Stimulated activated CD4-positive, alpha-beta T cell treated with anti-CD3 and anti-CD28 coated beads, Interleukin-15, amount 100 ng/mL, for 1 hour (primary cell): ENCODE measurements around the gene GDPD3.

ENCODE experiments used
- DNase-seq, 2 donors: peaks; one replicate each; pipeline ENCODE4 v3.0.0-alpha.2; 2020; ENCODE audit warnings: low read depth in 1 of 2, low spot score in 1 of 2

Gene GDPD3

DNA sequence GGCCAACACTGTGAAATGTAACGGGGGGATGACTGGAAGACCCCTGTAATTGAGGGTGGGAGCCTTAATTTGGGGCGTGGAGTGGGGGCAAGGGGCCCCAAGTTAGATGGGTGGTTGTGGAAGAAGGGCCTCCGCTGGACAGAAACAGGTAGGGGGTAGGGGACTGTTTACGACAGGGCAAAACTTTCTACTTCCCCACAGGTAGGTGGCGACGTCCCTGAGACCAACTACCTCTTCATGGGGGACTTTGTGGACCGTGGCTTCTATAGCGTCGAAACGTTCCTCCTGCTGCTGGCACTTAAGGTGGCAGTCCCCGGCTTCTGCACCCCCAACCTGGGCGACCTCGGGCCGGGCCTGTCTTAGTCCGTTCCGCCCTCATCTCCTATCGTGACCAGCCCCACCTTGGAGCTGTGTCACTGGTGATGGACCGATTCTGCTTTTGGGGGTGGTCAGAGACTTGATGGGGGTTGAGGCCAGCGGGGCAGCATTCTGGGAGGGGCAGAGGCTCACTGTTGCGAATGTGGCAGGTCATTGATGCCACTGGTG lies 30.7 kb downstream of the GDPD3 start:
- no peak for DNase-seq

DNA sequence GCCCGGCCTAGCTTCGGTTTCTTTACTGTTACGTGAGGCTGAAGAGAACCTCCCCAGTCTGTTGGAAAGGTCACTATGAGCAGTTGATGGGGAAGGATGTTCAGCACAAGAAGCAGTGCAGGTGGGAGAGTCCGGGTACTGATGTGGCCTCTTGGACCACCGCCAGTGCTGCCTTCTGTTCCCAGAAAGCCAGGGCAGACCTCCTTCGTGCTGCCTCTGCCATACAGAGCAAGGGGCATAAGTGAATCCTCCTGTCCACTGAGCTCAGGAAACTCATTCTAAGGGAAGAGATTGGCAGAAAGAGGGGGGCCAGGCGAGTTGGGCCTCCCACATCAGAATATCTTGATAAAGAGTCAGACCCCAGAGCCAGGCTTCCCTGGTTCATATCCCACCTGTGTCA lies 33.9 kb downstream of the GDPD3 start:
- DNase-seq: no peak

DNA sequence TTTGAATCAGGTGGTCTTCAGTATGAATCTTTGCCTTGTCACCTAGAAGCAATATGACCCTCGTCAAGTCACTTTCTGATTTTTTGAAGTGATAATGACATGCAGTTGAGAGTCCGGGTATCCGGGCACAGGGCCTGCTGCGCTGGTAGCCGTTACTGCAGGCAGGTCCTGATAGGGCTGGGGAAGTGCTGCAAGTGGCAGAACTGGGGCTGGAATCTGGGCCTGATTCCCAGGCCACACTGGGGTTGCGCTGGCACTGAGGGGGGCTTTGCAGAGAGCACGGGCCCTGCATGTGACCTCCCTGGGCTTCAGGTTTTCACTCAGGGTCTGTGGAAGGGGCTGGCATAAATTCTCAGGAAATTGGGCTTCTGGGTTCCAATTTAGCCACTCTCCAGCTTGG lies 34.6 kb downstream of the GDPD3 start:
- no peak for DNase-seq

DNA sequence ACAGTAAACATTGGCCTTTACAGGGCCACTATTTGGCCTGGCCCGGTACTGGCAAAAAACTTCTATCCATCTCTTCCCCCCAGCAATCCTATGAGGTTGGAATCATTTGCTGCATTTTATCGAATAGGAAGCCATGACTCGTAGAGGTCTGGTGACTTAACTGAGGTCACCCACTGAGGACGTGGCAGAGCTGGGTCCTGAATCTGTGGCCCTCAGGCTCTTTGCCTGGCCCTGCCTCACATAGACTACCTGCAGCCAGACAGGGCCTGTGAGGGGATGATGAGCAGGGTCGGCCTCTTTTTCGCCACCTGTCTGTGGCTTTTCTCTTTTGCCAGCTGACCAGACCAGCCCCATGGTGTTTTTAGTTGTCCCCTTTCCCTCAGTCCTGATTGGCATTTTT lies 35.7 kb downstream of the GDPD3 start:
- no peak for DNase-seq

DNA sequence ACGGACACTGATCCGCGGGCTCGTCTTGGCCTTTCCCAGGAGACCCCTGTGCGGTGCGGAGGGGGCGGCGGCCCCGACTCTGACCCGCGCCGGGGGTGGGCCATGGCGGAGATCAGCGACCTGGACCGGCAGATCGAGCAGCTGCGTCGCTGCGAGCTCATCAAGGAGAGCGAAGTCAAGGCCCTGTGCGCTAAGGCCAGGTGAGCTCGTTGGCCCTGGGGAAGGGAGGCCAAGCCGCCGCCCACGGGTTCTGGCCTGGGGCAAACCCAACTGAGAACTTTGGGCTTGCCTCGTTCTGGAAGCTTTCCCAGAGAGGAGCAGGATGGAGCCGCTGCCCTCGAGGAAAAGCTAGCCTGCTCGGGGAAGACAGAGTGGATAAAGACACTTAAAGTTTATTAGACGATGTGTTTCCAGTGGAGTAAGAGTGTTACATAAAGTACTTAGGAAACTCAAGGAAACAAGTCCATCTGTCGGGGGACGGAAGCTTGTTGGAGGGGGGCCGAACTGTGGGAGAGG lies 37.0 kb downstream of the GDPD3 start:
- DNase-seq: no peak

DNA sequence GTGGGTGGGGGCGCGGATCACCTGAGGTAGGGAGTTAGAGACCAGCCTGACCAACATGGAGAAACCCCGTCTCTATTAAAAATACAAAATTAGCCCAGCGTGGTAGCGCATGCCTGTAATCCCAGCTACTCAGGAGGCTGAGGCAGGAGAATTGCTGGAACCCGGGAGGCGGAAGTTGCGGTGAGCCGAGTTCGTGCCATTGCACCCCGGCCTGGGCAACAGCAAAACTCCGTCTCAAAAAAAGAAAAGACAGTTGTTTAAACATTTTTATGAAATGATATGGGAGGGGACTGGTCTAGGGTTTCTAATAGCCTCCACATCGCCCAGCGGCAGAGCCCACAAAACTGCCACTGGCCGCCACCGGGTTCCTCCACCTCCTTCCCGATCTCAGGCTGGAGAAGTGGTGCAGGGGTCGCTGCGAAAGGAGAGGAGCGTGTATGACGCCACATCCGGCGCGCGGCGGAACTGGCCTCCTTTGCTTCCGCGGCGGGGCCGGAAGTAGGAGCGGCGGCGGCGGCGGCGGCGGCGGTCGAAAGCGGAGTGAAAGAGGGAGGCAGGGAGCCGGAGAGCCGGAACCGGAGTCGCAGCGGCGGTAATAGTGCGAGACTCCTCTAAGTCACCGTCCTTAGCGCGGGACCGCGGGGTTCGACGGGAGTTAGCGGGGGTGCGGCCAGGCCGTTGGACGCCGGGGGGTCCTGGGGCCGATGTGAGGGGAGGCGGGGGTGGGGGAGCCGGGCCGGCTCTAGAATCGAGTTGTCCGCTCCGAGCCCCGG lies 37.6 kb downstream of the GDPD3 start, which contains the start of gene PPP4C:
Gene PPP4C (plus strand): TSS at position 492 of the 773 bp plus-strand sequence. CDS start 384 bp downstream, outside the sequence.
- DNase-seq: peak; percentile 70 to 87

DNA sequence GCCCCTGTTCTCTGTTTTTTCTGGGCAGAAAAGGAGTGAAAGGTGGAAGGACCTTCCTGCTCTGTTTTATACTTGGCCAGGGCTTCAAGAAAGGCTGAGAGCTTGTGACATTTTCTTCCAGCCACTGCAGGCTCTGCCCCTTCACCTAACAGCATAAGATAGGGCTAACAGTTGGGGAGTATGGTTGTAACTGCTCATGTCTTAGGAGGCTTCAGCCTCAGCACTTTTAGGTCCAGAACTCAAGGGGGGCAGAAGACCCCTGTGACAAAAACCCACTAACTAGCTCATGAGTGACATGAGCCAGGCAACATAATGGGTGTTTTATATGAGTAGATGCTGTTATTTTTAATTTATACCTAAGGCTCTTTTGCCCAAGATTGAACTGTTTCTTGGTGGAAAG lies 42.8 kb downstream of the GDPD3 start:
- no peak for DNase-seq

DNA sequence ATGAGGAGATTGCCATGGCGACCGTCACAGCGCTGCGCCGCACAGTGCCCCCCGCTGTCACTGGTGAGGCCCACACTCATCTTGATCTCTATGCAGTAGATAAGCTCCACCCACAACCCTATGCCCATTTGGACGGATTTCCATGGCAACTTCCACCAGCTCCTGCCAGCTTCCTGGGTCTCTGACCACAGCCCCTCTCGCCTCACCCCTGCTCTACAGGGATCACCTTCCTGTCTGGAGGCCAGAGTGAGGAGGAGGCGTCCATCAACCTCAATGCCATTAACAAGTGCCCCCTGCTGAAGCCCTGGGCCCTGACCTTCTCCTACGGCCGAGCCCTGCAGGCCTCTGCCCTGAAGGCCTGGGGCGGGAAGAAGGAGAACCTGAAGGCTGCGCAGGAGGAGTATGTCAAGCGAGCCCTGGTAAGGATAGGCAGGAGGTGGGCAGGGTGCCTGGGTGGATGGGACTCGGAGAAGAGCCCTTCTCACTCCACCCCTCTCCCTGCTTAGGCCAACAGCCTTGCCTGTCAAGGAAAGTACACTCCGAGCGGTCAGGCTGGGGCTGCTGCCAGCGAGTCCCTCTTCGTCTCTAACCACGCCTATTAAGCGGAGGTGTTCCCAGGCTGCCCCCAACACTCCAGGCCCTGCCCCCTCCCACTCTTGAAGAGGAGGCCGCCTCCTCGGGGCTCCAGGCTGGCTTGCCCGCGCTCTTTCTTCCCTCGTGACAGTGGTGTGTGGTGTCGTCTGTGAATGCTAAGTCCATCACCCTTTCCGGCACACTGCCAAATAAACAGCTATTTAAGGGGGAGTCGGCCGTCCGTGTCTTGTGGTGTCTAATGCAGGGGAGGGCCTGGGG lies 43.5 kb downstream of the GDPD3 start:
- no peak for DNase-seq

DNA sequence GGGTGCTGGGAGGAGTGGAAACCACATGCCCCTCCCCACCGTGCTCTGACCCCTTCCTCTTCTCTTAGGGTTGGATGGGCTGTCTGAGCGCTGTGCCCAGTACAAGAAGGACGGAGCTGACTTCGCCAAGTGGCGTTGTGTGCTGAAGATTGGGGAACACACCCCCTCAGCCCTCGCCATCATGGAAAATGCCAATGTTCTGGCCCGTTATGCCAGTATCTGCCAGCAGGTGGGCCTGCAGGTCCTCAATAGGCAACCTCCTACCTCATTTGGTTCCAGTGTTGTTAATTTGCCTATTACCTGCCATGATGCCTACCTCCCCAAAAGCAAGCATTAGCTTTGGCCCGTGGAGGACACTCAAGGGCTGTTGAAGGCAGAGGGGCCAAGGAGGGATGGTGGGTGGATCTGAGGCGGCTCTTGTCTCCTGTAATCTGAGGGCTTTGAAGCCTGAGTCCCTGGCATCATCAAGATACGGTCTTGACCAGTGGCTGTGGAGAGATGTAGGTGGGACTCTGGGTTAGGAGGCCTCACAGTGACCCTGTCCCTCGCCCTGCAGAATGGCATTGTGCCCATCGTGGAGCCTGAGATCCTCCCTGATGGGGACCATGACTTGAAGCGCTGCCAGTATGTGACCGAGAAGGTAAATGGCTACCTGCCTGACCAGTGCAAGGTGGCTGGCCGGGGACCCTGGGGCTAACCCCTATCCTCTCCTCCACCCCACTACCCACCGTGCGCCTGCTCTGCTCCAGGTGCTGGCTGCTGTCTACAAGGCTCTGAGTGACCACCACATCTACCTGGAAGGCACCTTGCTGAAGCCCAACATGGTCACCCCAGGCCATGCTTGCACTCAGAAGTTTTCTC lies 44.4 kb downstream of the GDPD3 start:
- peak; percentile 32 to 34 for DNase-seq

DNA sequence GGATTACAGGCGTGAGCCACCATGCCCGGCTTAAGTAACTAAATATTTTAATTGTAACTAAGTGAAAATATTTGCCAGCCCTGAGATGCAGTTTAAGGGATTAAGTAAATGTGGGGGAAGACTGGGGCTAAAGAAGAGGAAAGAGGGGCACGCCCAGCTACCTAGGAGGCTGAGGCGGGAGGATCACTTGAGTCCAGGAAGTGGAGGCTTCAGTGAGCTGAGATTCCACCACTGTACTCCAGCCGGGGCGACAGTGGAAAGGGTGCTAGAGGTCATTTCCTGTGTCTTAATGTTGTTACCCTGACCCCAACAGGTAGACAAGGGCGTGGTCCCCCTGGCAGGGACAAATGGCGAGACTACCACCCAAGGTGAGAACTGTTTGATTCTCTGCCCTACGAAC lies 45.0 kb downstream of the GDPD3 start:
- no peak for DNase-seq

DNA sequence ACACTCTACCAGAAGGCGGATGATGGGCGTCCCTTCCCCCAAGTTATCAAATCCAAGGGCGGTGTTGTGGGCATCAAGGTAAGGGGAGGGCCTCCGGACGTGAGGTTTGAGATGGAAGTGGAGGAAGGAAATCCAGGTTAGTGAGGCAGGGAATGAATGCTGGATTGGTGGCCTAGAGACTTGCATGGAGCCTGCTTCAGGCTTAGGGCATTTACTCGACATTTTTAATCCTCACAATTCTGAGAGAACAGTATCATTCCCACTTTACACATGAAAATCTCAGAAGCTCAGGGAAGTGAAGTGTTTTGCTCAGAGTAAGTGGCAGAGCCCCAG lies 45.8 kb downstream of the GDPD3 start:
- DNase-seq: no peak

DNA sequence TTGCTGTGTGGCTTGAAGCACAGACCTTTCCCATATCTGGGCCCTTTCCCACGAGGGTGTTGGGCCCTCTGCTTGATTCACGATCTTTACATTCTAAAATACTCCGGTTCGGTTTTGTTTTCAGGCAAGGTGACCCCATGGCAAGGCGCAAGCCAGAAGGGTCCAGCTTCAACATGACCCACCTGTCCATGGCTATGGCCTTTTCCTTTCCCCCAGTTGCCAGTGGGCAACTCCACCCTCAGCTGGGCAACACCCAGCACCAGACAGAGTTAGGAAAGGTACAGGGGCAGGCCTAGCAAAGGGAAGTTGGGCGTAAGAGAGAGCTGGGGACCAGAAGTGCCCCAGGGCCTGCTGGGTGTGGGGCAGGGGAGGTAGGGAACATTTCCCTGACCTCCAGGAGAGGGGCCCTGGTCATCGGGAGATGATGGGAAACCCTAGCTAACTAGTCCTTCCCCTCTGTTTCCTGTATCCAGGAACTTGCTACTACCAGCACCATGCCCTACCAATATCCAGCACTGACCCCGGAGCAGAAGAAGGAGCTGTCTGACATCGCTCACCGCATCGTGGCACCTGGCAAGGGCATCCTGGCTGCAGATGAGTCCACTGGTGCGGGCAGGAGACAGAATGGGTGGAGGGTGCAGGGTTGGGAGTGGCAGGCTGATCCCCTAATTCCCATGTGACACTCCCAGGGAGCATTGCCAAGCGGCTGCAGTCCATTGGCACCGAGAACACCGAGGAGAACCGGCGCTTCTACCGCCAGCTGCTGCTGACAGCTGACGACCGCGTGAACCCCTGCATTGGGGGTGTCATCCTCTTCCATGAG lies 46.4 kb downstream of the GDPD3 start:
- no peak for DNase-seq

DNA sequence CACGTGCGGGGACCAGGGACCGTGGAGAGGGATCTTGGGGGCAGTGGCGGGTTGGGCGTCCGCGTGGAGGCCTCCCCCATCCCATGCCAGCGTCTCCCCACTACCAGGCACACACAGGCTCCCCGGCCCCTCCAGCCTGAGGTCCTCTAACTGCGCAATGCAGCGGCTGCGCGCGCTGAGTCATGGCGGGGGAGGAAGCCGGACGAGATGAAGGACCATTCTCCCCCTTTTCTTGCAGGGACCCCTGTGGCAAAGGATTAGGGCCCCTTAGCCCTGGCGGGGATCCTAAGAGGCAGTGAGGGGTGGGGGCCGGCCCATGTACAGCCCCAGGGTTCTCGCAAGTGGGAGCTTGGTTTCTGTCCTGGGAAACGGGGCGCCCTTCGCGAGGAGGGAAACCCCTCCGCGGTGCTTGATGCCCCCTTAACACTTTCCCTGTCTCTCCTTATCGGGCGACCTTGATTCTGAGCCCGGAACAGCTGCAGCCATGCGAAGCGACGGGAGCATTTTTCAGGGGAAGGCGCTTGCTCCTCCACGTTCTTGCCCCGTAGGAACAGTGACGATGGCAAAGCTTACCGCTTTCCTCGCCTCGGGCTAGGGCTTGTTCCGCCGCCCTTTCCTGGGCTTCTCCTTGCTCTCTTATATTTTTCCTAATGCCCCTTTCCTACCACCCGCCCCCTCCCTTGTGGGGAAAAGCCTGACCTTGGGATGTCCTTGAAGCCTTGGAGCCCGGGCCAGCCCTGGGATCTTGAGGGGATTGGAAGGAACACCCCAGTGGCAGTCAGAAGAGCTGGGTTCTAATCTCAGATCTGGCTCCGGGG lies 47.2 kb downstream of the GDPD3 start:
- DNase-seq: no peak

DNA sequence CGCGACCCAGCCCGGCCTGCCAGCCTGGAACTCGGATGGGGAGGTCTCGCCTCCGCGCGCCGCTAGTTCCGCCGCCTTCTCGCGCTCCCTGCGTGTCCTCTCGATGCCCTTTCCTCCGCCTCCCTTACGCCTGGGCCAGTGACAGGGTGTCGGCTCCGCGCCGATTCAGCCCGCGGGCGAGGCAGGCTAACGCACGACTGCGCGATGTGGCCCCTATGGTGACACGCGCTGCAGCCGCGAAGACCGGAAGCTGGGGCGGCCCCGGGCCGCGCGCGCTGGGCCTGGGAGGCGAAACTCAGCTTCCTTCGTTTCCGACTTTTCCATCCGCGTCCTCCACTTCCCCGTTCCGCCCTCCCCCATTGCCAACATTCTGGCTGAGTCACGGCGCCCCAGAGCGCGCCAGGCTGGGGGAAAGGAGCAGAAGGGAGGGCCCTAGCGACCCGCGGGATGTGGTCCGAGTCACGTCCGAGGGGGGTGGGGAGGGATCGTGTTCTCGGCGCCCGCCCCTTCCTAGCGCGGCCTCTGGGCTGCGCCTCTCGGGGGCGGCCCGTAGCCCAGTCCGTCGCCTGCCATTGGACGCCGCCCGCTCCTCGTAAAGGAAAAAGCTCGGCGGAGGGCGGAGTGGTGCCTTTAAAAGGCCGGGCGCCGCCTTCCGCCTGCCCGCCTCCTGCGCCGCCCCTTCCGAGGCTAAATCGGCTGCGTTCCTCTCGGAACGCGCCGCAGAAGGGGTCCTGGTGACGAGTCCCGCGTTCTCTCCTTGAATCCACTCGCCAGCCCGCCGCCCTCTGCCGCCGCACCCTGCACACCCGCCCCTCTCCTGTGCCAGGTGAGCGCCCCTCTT lies 48.0 kb downstream of the GDPD3 start, which contains the start of gene ALDOA:
Gene ALDOA (plus strand): TSS at position 659 of the 841 bp plus-strand sequence. CDS start 1,138 bp downstream, outside the sequence.
- DNase-seq: peak; percentile 91 to 93

DNA sequence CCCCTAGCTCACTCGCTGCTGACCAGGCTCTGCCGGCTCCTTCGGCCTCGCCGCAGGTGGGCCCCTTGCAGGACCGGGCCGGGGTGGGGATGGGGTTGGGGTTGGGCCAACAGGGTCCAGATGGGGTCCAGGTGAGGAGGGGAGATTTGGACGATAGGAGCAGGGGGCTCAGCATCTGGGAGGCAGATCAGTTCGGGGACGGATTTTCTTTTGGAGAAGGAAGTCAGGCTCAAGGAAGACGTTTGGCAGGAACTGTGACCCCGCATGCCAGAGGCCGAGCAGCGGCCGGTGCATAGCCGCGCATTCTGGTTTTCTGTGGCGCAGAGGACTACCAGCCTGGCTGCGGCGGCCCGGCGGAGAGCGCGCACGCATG lies 48.6 kb downstream of the GDPD3 start:
- no peak for DNase-seq

DNA sequence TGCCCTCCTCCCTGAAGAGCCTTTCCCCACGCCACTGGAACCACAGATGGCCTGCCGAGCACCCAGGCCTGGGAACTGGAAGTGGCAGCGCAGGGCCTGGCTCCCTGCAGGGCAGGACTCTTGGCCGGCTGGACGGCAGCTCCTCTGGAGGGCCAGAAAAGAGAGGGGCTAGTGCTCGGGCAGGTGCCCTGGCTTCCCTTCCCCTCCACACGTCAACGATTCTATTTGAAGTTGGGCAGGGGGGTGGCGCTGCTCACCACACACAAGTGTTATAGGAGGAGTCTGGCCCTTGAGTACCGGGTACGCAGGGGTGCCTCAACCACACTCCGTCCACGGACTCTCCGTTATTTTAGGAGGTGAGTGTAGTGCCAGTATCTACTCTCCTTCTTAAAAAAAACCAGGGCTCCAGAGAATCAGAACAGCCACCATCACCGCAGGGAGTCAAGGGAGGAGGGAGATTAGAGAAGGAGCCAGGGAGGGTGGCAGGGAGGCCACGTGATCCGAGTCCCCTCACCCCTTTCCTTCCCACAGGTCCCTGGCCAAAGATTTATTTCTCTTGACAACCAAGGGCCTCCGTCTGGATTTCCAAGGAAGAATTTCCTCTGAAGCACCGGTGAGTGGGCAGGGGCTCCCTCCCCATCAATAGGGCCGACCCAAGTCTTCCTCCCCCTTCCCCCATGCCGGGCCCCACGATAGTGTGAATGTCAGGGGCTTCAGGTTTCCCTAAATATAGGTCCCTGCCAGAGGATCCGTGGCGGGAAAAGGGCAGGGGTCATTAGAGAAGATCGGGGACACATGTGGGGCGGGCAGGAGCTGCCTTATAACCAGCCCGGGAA lies 49.2 kb downstream of the GDPD3 start:
- DNase-seq: peak; percentile 46 to 51

DNA sequence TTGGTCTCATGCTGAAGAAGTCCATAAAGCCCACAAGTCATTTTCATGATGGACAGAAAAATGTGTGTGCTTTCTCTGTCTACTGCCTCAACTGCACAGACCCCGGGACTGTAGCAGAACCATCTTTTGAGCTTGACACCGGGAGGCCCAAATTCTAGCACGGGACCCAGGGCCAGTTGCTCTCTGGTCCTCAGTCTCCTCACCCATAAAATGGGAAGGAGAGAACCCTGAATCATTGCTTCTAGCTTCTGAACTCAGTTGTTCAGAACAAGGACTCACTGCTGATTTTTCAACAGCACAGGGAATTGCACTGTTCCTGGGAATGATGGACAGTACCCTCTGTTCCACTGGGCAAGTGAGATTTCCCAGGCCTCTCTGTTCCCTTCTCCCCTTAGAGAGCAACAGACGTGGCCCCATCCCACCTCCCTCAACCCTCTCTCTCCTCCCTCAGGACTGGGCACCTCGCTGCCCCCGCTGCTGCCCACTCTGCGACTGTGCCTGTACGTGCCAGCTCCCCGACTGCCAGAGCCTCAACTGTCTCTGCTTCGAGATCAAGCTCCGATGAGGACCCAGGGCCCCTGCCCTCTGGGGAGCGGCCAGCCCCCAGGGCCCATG lies 50.0 kb downstream of the GDPD3 start:
- no peak for DNase-seq
